ENCODE data around the gene TRIM72. TPM values are rescaled to one million over a fixed set of nuclear protein-coding genes. Genes with fewer than 3 reads are reported as not detected.
"Not testable (repeated sequence)": the region's sequence is repeated elsewhere in the genome, so short reads cannot be mapped to it uniquely, and the experiment has no call there.

Gene TRIM72
- total RNA-seq, 1 donor from 2014 or later = not detected

- Mint-ChIP-seq H3K27ac (ENCODE audit: unreplicated experiment) (no peak overlapping the region), H3K9me3 (ENCODE audit: unreplicated experiment) (no peaks in the 10 kb centered on the region)
These were observed 63.8 kb downstream of the TRIM72 start for GRCh38 chr16:31277659-31278260.

GRCh38 chr16:31278853-31279252 lies 64.9 kb downstream of the TRIM72 start:
- H3K27ac Mint-ChIP-seq (ENCODE audit: unreplicated experiment); H3K36me3 Mint-ChIP-seq (ENCODE audit: unreplicated experiment); H3K27me3 Mint-ChIP-seq (ENCODE audit: unreplicated experiment); H3K9me3 Mint-ChIP-seq (ENCODE audit: unreplicated experiment); DNase-seq (ENCODE audit: extremely low spot score, unreplicated experiment); H3K4me1 Mint-ChIP-seq (ENCODE audit: unreplicated experiment); H3K4me3 Mint-ChIP-seq (ENCODE audit: unreplicated experiment): not testable (repeated sequence)

More at GRCh38 chr16:31277659-31278260, 63.8 kb downstream of the TRIM72 start:
- H3K4me3 Mint-ChIP-seq (ENCODE audit: unreplicated experiment) = no peak overlapping the region
- no peaks in the 10 kb centered on the region for H3K36me3 Mint-ChIP-seq (ENCODE audit: unreplicated experiment)
- no peaks in the 10 kb centered on the region for H3K27me3 Mint-ChIP-seq (ENCODE audit: unreplicated experiment)
- DNase-seq (ENCODE audit: extremely low spot score, unreplicated experiment) = peak; percentile 63
- no peak for TF ChIP-seq CTCF (IDR thresholded peaks at IDR 0.05)
- no peaks in the 10 kb centered on the region for H3K4me1 Mint-ChIP-seq (ENCODE audit: unreplicated experiment)

Other genes starting within 250 kb of the TRIM72 start
- gene HSD3B7, start 228.9 kb upstream of the TRIM72 start, total RNA-seq = 7.5 and 7.6 TPM in 2 replicates
- gene STX1B, start 203.5 kb upstream of the TRIM72 start, total RNA-seq = 1.8 and 4.5 TPM in 2 replicates
- 51.8 and 53.4 TPM in 2 replicates for gene STX4, start 180.6 kb upstream of the TRIM72 start, total RNA-seq
- gene ZNF668, start 139.9 kb upstream of the TRIM72 start, total RNA-seq = 13.2 and 13.5 TPM in 2 replicates
- 18.4 and 22.5 TPM in 2 replicates for gene ZNF646, start 139.7 kb upstream of the TRIM72 start, total RNA-seq
- 2.8 and 3.2 TPM in 2 replicates for gene PRSS53, start 125.2 kb upstream of the TRIM72 start, total RNA-seq
- 141 and 148 TPM in 2 replicates for gene VKORC1, start 119.3 kb upstream of the TRIM72 start, total RNA-seq
- gene BCKDK, start 105.7 kb upstream of the TRIM72 start, total RNA-seq = 38.8 and 39.3 TPM in 2 replicates
- 56.0 and 56.5 TPM in 2 replicates for gene KAT8, start 96.5 kb upstream of the TRIM72 start, total RNA-seq
- not detected in 2 replicates for gene PRSS8, start 78.4 kb upstream of the TRIM72 start, total RNA-seq
- 0.67 and 0.76 TPM in 2 replicates for gene PRSS36, start 64.1 kb upstream of the TRIM72 start, total RNA-seq
- 334 and 346 TPM in 2 replicates for gene FUS, start 34.0 kb upstream of the TRIM72 start, total RNA-seq
- gene PYCARD, start 11.4 kb upstream of the TRIM72 start, total RNA-seq = 5.5 and 6.1 TPM in 2 replicates
- gene PYDC1, start 3.0 kb downstream of the TRIM72 start, total RNA-seq = not detected in 2 replicates
- gene ITGAM, start 45.9 kb downstream of the TRIM72 start, total RNA-seq = not detected in 2 replicates
- not detected in 2 replicates for gene ITGAX, start 141.1 kb downstream of the TRIM72 start, total RNA-seq
- gene ITGAD, start 179.2 kb downstream of the TRIM72 start, total RNA-seq = not detected in 2 replicates
- not detected in 2 replicates for gene COX6A2, start 214.2 kb downstream of the TRIM72 start, total RNA-seq
- gene ZNF843, start 228.7 kb downstream of the TRIM72 start, total RNA-seq = 2.9 and 3.2 TPM in 2 replicates
- gene ARMC5, start 245.4 kb downstream of the TRIM72 start, total RNA-seq = 12.3 and 12.8 TPM in 2 replicates

All from osteocyte (in vitro differentiated cells).